SU-DHL-6 (cell line): ENCODE results near the gene PRR33.

ENCODE experiments used
- CTCF ChIP-seq: fragments of 200-600 bp; sonication (generic); IDR thresholded peaks from one replicate; pipeline ENCODE4 v1.5.1; 2017; ENCODE audit warnings: antibody characterized with exemption, mild to moderate bottlenecking, low read length, moderate library complexity; ENCODE audit not compliant: insufficient read depth, poor library complexity, severe bottlenecking
- EZH2phosphoT487 ChIP-seq: fragments of 200-600 bp; sonication (generic), shearing (Covaris generic); conservative IDR thresholded peaks from 2 replicates; pipeline ENCODE4 v1.6.1; 2018; ENCODE audit warnings: mild to moderate bottlenecking, antibody characterized with exemption, low read length, moderate library complexity, mixed read lengths

GRCh38 chr11:1860108-1860507, 31.6 kb downstream of the PRR33 start:
- TF ChIP-seq CTCF: no peak
- no peak for TF ChIP-seq EZH2phosphoT487
